GM15510 (cell line): ENCODE results near the gene GP5.

ENCODE experiments used
- POLR2A ChIP-seq: IDR thresholded peaks from 3 replicates; pipeline ENCODE4 v1.6.1; 2011; ENCODE audit warnings: borderline replicate concordance; ENCODE audit not compliant: insufficient read length; ENCODE audit errors: extremely low read depth

GP5 gene

GRCh38 chr3:194399166-194399565 is at the start of gene GP5:
GP5 (minus strand) TSS chr3:194399266; CDS start chr3:194398282, 984 bp downstream.
- no peak for TF ChIP-seq POLR2A

GRCh38 chr3:194447657-194448056 is 48.6 kb upstream of the GP5 start:
- TF ChIP-seq POLR2A: no peak

- TF ChIP-seq POLR2A: no peak
Measured at GRCh38 chr3:194447161-194447560, 48.1 kb upstream of the GP5 start.

- TF ChIP-seq POLR2A: no peak
Measured at GRCh38 chr3:194446754-194447153, 47.7 kb upstream of the GP5 start.

- TF ChIP-seq POLR2A: no peak
Measured at GRCh38 chr3:194446172-194446571, 47.1 kb upstream of the GP5 start.

- no peak for TF ChIP-seq POLR2A
Measured at GRCh38 chr3:194443901-194444300, 44.8 kb upstream of the GP5 start.

GRCh38 chr3:194440756-194441155 is 41.7 kb upstream of the GP5 start:
- TF ChIP-seq POLR2A: no peak

- TF ChIP-seq POLR2A: no peak
Measured at GRCh38 chr3:194439881-194440550, 41.0 kb upstream of the GP5 start.

- TF ChIP-seq POLR2A: no peak
Measured at GRCh38 chr3:194434503-194434902, 35.4 kb upstream of the GP5 start.

- TF ChIP-seq POLR2A: no peak
Measured at GRCh38 chr3:194431554-194431953, 32.5 kb upstream of the GP5 start.

- no peak for TF ChIP-seq POLR2A
Measured at GRCh38 chr3:194425399-194425798, 26.3 kb upstream of the GP5 start.

GRCh38 chr3:194424953-194425352 is 25.9 kb upstream of the GP5 start:
- TF ChIP-seq POLR2A: no peak

- TF ChIP-seq POLR2A: no peak
Measured at GRCh38 chr3:194424373-194424772, 25.3 kb upstream of the GP5 start.

- TF ChIP-seq POLR2A: no peak
Measured at GRCh38 chr3:194423317-194423716, 24.3 kb upstream of the GP5 start.

GRCh38 chr3:194422188-194422587 is 23.1 kb upstream of the GP5 start:
- no peak for TF ChIP-seq POLR2A

GRCh38 chr3:194418671-194419070 is 19.6 kb upstream of the GP5 start:
- no peak for TF ChIP-seq POLR2A

- TF ChIP-seq POLR2A: no peak
Measured at GRCh38 chr3:194407423-194407822, 8.4 kb upstream of the GP5 start.
